Measurements from ENCODE around the gene EAF1. TPM values are rescaled to one million over a fixed set of nuclear protein-coding genes. Genes with fewer than 3 reads are reported as not detected.
"Not testable (repeated sequence)": the region's sequence is repeated elsewhere in the genome, so short reads cannot be mapped to it uniquely, and the experiment has no call there.

Gene EAF1
- total and polyA plus RNA-seq, 4 experiments from 2014 or later: 8.9 to 19.7 (median 16.3) TPM

- Mint-ChIP-seq H3K36me3 (no peaks in the 10 kb centered on the region), H3K27ac (no peak overlapping the region), H3K4me3 (no peak overlapping the region), H3K27me3 (no peaks in the 10 kb centered on the region), H3K9me3 (peaks cover 0 to 11% (median 2%) of the 10 kb centered on the region in 8 donors), H3K4me1 (peaks cover 0 to 2% (median 2%) of the 10 kb centered on the region in 4 donors)
- no peaks in the 10 kb centered on the region for H3K36me3 ChIP-seq (ENCODE audit: insufficient read depth, low read length)
- no peaks in the 10 kb centered on the region for H3K27me3 ChIP-seq (ENCODE audit: insufficient read depth, low read length)
- ChIA-PET POLR2A (ENCODE audit: partially characterized antibody) (no interaction called here), CTCF (ENCODE audit: partially characterized antibody) (interaction anchor here (0.7 kb wide), 1 partner anchor 14 kb away, joined by 4 read pairs; no protein-coding TSS in a partner anchor)
- no peaks in the 10 kb centered on the region for H3K4me1 ChIP-seq (ENCODE audit: insufficient read depth, low read length)
- intact Hi-C loops (cut with micrococcal nuclease): no loop called here
- no peak overlapping the region for H3K27ac ChIP-seq (ENCODE audit: low read depth, low read length)
- H3K9me3 ChIP-seq (ENCODE audit: control insufficient read depth in 1 of 2, low read length in 2 of 2): no peaks in the 10 kb centered on the region
- H3K4me3 ChIP-seq (ENCODE audit: low read length in 2 of 2): no peak overlapping the region
- no peak for DNase-seq
Observed at GRCh38 chr3:15391007-15391406, 36.4 kb upstream of the EAF1 start.

GRCh38 chr3:15393252-15393651 lies 34.1 kb upstream of the EAF1 start:
- H3K4me1 ChIP-seq (ENCODE audit: insufficient read depth, low read length); H3K4me3 ChIP-seq (ENCODE audit: low read length in 2 of 2); H3K27me3 ChIP-seq (ENCODE audit: insufficient read depth, low read length); POLR2A ChIA-PET (ENCODE audit: partially characterized antibody); H3K27me3 Mint-ChIP-seq; H3K36me3 ChIP-seq (ENCODE audit: insufficient read depth, low read length); H3K27ac Mint-ChIP-seq; H3K9me3 ChIP-seq (ENCODE audit: control insufficient read depth in 1 of 2, low read length in 2 of 2); intact Hi-C loops (cut with micrococcal nuclease); H3K4me1 Mint-ChIP-seq; H3K4me3 Mint-ChIP-seq; CTCF ChIA-PET (ENCODE audit: partially characterized antibody); H3K36me3 Mint-ChIP-seq; H3K9me3 Mint-ChIP-seq; DNase-seq; H3K27ac ChIP-seq (ENCODE audit: low read depth, low read length): not testable (repeated sequence)

- Mint-ChIP-seq H3K4me3 (peak overlapping the region in 1 of 8 donors; percentile 27), H3K4me1 (peaks cover 19 to 42% (median 31%) of the 10 kb centered on the region in 4 donors)
- H3K4me1 ChIP-seq (ENCODE audit: insufficient read depth, low read length): peaks cover 29% of the 10 kb centered on the region
- intact Hi-C loops (cut with micrococcal nuclease); H3K27ac Mint-ChIP-seq; H3K36me3 ChIP-seq (ENCODE audit: insufficient read depth, low read length); H3K9me3 ChIP-seq (ENCODE audit: control insufficient read depth in 1 of 2, low read length in 2 of 2); H3K27me3 ChIP-seq (ENCODE audit: insufficient read depth, low read length); H3K36me3 Mint-ChIP-seq; H3K9me3 Mint-ChIP-seq; H3K4me3 ChIP-seq (ENCODE audit: low read length in 2 of 2); H3K27me3 Mint-ChIP-seq; H3K27ac ChIP-seq (ENCODE audit: low read depth, low read length); POLR2A ChIA-PET (ENCODE audit: partially characterized antibody): not testable (repeated sequence)
- CTCF ChIA-PET (ENCODE audit: partially characterized antibody): interaction anchor here (0.6 to 0.7 kb wide), 2 partner anchors 190 to 220 kb away, joined by 3 read pairs; no protein-coding TSS in a partner anchor
- DNase-seq: peak in 2 of 5 donors; percentile 15
Observed at GRCh38 chr3:15398731-15399133, 28.7 kb upstream of the EAF1 start.

- Mint-ChIP-seq H3K27me3 (no peaks in the 10 kb centered on the region), H3K4me1 (peaks cover 19 to 42% (median 31%) of the 10 kb centered on the region in 4 donors), H3K27ac (peak overlapping the region in 4 of 7 donors; percentile 6 to 67 (median 59)), H3K36me3 (no peaks in the 10 kb centered on the region), H3K4me3 (peak overlapping the region in 7 of 8 donors; percentile 35 to 72 (median 66)), H3K9me3 (no peaks in the 10 kb centered on the region)
- no peaks in the 10 kb centered on the region for H3K9me3 ChIP-seq (ENCODE audit: control insufficient read depth in 1 of 2, low read length in 2 of 2)
- H3K27me3 ChIP-seq (ENCODE audit: insufficient read depth, low read length): no peaks in the 10 kb centered on the region
- peak; percentile 33 to 54 (median 42) for DNase-seq
- no peak overlapping the region for H3K4me3 ChIP-seq (ENCODE audit: low read length in 2 of 2)
- intact Hi-C loops (cut with micrococcal nuclease): no loop called here
- H3K27ac ChIP-seq (ENCODE audit: low read depth, low read length): no peak overlapping the region
- CTCF ChIA-PET (ENCODE audit: partially characterized antibody): interaction anchor here (0.7 to 2.1 kb wide), 3 partner anchors 44 to 197 kb away, joined by 3 to 7 read pairs (median 6); no protein-coding TSS in a partner anchor
- no peaks in the 10 kb centered on the region for H3K36me3 ChIP-seq (ENCODE audit: insufficient read depth, low read length)
- POLR2A ChIA-PET (ENCODE audit: partially characterized antibody): interaction anchor here (0.6 to 0.7 kb wide), 2 partner anchors 193 to 194 kb away, joined by 3 read pairs; partner anchors contain the start of gene CAPN7
- peaks cover 29% of the 10 kb centered on the region for H3K4me1 ChIP-seq (ENCODE audit: insufficient read depth, low read length)
Observed at GRCh38 chr3:15399970-15400369, 27.4 kb upstream of the EAF1 start.

- Histone ChIP-seq H3K27ac (ENCODE audit: low read depth, low read length) (no peak overlapping the region), H3K4me3 (ENCODE audit: low read length in 2 of 2) (no peak overlapping the region), H3K27me3 (ENCODE audit: insufficient read depth, low read length) (no peaks in the 10 kb centered on the region), H3K9me3 (ENCODE audit: control insufficient read depth in 1 of 2, low read length in 2 of 2) (no peaks in the 10 kb centered on the region), H3K36me3 (ENCODE audit: insufficient read depth, low read length) (no peaks in the 10 kb centered on the region), H3K4me1 (ENCODE audit: insufficient read depth, low read length) (peaks cover 29% of the 10 kb centered on the region)
- Mint-ChIP-seq H3K27me3 (no peaks in the 10 kb centered on the region), H3K27ac (peak overlapping the region in 2 of 7 donors; percentile 10 to 52), H3K4me3 (peak overlapping the region in 2 of 8 donors; percentile 29 to 31), H3K9me3 (no peaks in the 10 kb centered on the region), H3K36me3 (no peaks in the 10 kb centered on the region), H3K4me1 (peaks cover 21 to 49% (median 33%) of the 10 kb centered on the region in 4 donors)
- CTCF ChIA-PET (ENCODE audit: partially characterized antibody): interaction anchor here (1.2 to 7.6 kb wide), 3 partner anchors 134 to 198 kb away, joined by 3 to 135 read pairs (median 130); partner anchors contain the start of gene CAPN7
- POLR2A ChIA-PET (ENCODE audit: partially characterized antibody): no interaction called here
- intact Hi-C loops (cut with micrococcal nuclease): no loop called here
- no peak for DNase-seq
Observed at GRCh38 chr3:15401936-15402335, 25.5 kb upstream of the EAF1 start.

- peaks cover 0 to 2% of the 10 kb centered on the region in 2 donors for H3K36me3 Mint-ChIP-seq
- intact Hi-C loops (cut with micrococcal nuclease): no loop called here
- DNase-seq: no peak
- no peaks in the 10 kb centered on the region for H3K9me3 Mint-ChIP-seq
- no peaks in the 10 kb centered on the region for H3K27me3 Mint-ChIP-seq
- Histone ChIP-seq H3K27ac (ENCODE audit: low read depth, low read length) (no peak overlapping the region), H3K9me3 (ENCODE audit: control insufficient read depth in 1 of 2, low read length in 2 of 2) (no peaks in the 10 kb centered on the region), H3K36me3 (ENCODE audit: insufficient read depth, low read length) (no peaks in the 10 kb centered on the region), H3K4me3 (ENCODE audit: low read length in 2 of 2) (no peak overlapping the region), H3K27me3 (ENCODE audit: insufficient read depth, low read length) (no peaks in the 10 kb centered on the region), H3K4me1 (ENCODE audit: insufficient read depth, low read length) (peaks cover 24% of the 10 kb centered on the region)
- no peak overlapping the region for H3K27ac Mint-ChIP-seq
- CTCF ChIA-PET (ENCODE audit: partially characterized antibody): interaction anchor here (0.8 to 7.6 kb wide), 3 partner anchors 23 to 200 kb away, joined by 4 to 135 read pairs (median 130); partner anchors contain the start of gene CAPN7
- peaks cover 20 to 43% (median 31%) of the 10 kb centered on the region in 4 donors for H3K4me1 Mint-ChIP-seq
- POLR2A ChIA-PET (ENCODE audit: partially characterized antibody): interaction anchor here (1.4 kb wide), 1 partner anchor 201 kb away, joined by 4 read pairs; no protein-coding TSS in a partner anchor
- H3K4me3 Mint-ChIP-seq: no peak overlapping the region
Observed at GRCh38 chr3:15403495-15403894, 23.9 kb upstream of the EAF1 start.

- Mint-ChIP-seq H3K36me3 (peaks cover 0 to 4% of the 10 kb centered on the region in 2 donors), H3K4me1 (peaks cover 20 to 38% (median 29%) of the 10 kb centered on the region in 4 donors), H3K27ac (no peak overlapping the region), H3K4me3 (no peak overlapping the region), H3K9me3 (no peaks in the 10 kb centered on the region), H3K27me3 (no peaks in the 10 kb centered on the region)
- Histone ChIP-seq H3K4me1 (ENCODE audit: insufficient read depth, low read length) (peaks cover 19% of the 10 kb centered on the region), H3K27ac (ENCODE audit: low read depth, low read length) (no peak overlapping the region), H3K36me3 (ENCODE audit: insufficient read depth, low read length) (no peaks in the 10 kb centered on the region), H3K4me3 (ENCODE audit: low read length in 2 of 2) (no peak overlapping the region), H3K9me3 (ENCODE audit: control insufficient read depth in 1 of 2, low read length in 2 of 2) (no peaks in the 10 kb centered on the region), H3K27me3 (ENCODE audit: insufficient read depth, low read length) (no peaks in the 10 kb centered on the region)
- no peak for DNase-seq
- POLR2A ChIA-PET (ENCODE audit: partially characterized antibody): no interaction called here
- intact Hi-C loops (cut with micrococcal nuclease): no loop called here
- CTCF ChIA-PET (ENCODE audit: partially characterized antibody): interaction anchor here (0.8 to 7.6 kb wide), 6 partner anchors 22 to 200 kb away, joined by 3 to 135 read pairs (median 11); partner anchors contain the start of gene CAPN7
Observed at GRCh38 chr3:15403965-15404364, 23.4 kb upstream of the EAF1 start.
